Measurements from ENCODE around the gene ATP13A3.

DNA sequence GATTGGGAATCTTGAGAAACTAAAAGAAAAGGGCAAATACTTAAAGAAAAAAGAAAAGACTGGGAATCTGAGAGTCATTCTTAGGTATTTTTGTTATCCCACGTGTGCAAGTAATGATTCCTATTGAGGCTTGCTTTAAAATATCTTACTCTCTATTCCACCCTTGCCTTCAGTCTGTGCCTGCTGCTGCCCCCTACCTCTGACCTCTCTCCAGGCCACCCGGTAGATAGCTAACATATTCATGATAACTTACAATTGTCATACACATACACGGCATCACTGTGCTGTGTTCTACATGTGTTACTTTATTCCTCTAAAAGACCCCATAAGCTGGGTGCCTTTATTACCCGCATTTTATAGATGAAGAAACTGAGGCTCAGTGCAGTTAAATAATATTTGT is 27.8 kb upstream of the ATP13A3 start:
- TF ChIP-seq RARB (CRISPR knock-in tag; IDR thresholded peaks at IDR 0.05) = no peak
- no peak for TF ChIP-seq TOX (CRISPR knock-in tag; IDR thresholded peaks at IDR 0.05; ENCODE audit: borderline replicate concordance)
- no peak for TF ChIP-seq TCF4 (CRISPR knock-in tag; IDR thresholded peaks at IDR 0.05; ENCODE audit: borderline replicate concordance)
- TF ChIP-seq BACH2 (CRISPR knock-in tag; IDR thresholded peaks at IDR 0.05; ENCODE audit: borderline replicate concordance) = no peak
- TF ChIP-seq, protein P1, sequence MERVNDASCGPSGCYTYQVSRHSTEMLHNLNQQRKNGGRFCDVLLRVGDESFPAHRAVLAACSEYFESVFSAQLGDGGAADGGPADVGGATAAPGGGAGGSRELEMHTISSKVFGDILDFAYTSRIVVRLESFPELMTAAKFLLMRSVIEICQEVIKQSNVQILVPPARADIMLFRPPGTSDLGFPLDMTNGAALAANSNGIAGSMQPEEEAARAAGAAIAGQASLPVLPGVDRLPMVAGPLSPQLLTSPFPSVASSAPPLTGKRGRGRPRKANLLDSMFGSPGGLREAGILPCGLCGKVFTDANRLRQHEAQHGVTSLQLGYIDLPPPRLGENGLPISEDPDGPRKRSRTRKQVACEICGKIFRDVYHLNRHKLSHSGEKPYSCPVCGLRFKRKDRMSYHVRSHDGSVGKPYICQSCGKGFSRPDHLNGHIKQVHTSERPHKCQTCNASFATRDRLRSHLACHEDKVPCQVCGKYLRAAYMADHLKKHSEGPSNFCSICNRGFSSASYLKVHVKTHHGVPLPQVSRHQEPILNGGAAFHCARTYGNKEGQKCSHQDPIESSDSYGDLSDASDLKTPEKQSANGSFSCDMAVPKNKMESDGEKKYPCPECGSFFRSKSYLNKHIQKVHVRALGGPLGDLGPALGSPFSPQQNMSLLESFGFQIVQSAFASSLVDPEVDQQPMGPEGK (CRISPR knock-in tag; IDR thresholded peaks at IDR 0.05; ENCODE audit: borderline replicate concordance) = no peak
- TF ChIP-seq ISL1 (CRISPR knock-in tag; IDR thresholded peaks at IDR 0.05) = no peak
